A549 (cell line): ENCODE data around the gene ZNF23.

ENCODE experiments used
- CEBPB ChIP-seq, 2 experiments: fragments of >200 bp in 1 of 2; sonication (Bioruptor Twin) in 1 of 2; formaldehyde crosslinking in 1 of 2; IDR thresholded peaks; 2 replicates each; pipeline ENCODE4 v1.6.1; 2012 to 2016
- JUNB ChIP-seq: fragments of >200 bp; sonication (Bioruptor Twin); formaldehyde crosslinking; IDR thresholded peaks from 2 replicates; pipeline ENCODE4 v1.6.1; 2016
- USF2 ChIP-seq: fragments of 450-650 bp; IDR thresholded peaks from 2 replicates; pipeline ENCODE4 v1.6.1; 2014; ENCODE audit warnings: antibody characterized with exemption

- TF ChIP-seq USF2 (no peak), JUNB (no peak), CEBPB (IDR thresholded peaks at IDR 0.05) (no peak)
These were observed 29.1 kb downstream of the ZNF23 start for GRCh38 chr16:71432906-71433305.
